AG04450 (cell line): ENCODE measurements around the gene MBD5. TPM values are rescaled to one million over a fixed set of nuclear protein-coding genes. Genes with fewer than 3 reads are reported as not detected.
"Not testable (repeated sequence)": the region's sequence is repeated elsewhere in the genome, so short reads cannot be mapped to it uniquely, and the experiment has no call there.

Experiments used
- CTCF ChIA-PET: fragments of 300-600, 350-600 bp; formaldehyde crosslinking; extraction: SDS; loops from one replicate; lab custom pipeline; 2022; ENCODE audit warnings: antibody characterized with exemption, inconsistent platforms; lab: Charles Lee
- POLR2A ChIA-PET: fragments of 350-600 bp; formaldehyde crosslinking; extraction: SDS; loops from one replicate; lab custom pipeline; 2021; ENCODE audit warnings: antibody characterized with exemption, inconsistent platforms; lab: Yijun Ruan, JAX
- DNase-seq: peaks from one replicate; pipeline ENCODE4 v3.0.0-alpha.2; 2011; ENCODE audit warnings: low read depth, low spot score
- H3K27ac ChIP-seq: one replicate; pipeline ENCODE4 v1.5.1; 2012; ENCODE audit warnings: low read depth, low read length, control low read depth
- H3K27me3 ChIP-seq: one replicate; pipeline ENCODE4 v1.6.0; 2012; ENCODE audit warnings: low read length; ENCODE audit not compliant: control insufficient read depth, insufficient read depth
- H3K4me3 ChIP-seq: 2 replicates; pipeline ENCODE4 v1.5.1; 2011; ENCODE audit warnings: mild to moderate bottlenecking, low read depth, low read length, control low read depth
- H3K9me3 ChIP-seq: 2 replicates; pipeline ENCODE4 v1.5.1; 2012; ENCODE audit warnings: low read length; ENCODE audit not compliant: control insufficient read depth, insufficient read depth
- polyA plus RNA-seq: library from polyadenylated mRNA; depleted of rRNA; stranded (reverse); fragments of >200 nt; gene quantifications from 2 replicates; pipeline ENCODE4 v1.2.3, GENCODE V29; 2011
- TF ChIP-seq, protein P1 (sequence below): IDR thresholded peaks from 2 replicates; pipeline ENCODE4 v1.5.1; 2011; ENCODE audit warnings: low read depth, low read length, control low read depth, inconsistent platforms

Gene MBD5
- polyA plus RNA-seq, 1 experiment: 40.4 TPM

DNA sequence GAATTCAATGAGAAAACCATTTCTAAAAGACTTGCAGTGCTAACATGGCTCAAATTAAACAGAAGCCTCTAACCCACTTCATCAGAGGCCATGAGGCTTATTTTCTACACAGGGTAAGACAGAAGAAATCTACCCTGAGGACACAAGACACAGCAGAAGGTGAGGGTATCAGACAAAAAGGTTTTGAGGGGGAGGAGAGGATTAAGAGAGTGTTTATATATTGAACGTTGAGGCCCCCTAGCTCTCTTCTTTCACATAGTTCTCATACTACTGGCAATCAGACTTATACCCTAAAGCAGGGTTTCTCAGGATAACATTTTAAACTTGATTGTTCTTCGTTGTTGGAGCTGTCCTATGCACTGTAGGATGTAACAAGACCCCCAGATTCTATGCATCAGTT is 21.8 kb upstream of the MBD5 start:
- H3K9me3 ChIP-seq: peaks cover 4% of the 10 kb centered on the region; the same call in 1 of the 2 replicates
- H3K27ac ChIP-seq: no peak overlapping the region
- TF ChIP-seq, protein P1, sequence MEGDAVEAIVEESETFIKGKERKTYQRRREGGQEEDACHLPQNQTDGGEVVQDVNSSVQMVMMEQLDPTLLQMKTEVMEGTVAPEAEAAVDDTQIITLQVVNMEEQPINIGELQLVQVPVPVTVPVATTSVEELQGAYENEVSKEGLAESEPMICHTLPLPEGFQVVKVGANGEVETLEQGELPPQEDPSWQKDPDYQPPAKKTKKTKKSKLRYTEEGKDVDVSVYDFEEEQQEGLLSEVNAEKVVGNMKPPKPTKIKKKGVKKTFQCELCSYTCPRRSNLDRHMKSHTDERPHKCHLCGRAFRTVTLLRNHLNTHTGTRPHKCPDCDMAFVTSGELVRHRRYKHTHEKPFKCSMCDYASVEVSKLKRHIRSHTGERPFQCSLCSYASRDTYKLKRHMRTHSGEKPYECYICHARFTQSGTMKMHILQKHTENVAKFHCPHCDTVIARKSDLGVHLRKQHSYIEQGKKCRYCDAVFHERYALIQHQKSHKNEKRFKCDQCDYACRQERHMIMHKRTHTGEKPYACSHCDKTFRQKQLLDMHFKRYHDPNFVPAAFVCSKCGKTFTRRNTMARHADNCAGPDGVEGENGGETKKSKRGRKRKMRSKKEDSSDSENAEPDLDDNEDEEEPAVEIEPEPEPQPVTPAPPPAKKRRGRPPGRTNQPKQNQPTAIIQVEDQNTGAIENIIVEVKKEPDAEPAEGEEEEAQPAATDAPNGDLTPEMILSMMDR: no peak
- H3K27me3 ChIP-seq: no peaks in the 10 kb centered on the region
- ChIA-PET POLR2A (no interaction called here), CTCF (interaction anchor here (1.3 kb wide), 1 partner anchor 9 kb away, joined by 5 read pairs; no protein-coding TSS in a partner anchor)
- no peak for DNase-seq
- no peak overlapping the region for H3K4me3 ChIP-seq

DNA sequence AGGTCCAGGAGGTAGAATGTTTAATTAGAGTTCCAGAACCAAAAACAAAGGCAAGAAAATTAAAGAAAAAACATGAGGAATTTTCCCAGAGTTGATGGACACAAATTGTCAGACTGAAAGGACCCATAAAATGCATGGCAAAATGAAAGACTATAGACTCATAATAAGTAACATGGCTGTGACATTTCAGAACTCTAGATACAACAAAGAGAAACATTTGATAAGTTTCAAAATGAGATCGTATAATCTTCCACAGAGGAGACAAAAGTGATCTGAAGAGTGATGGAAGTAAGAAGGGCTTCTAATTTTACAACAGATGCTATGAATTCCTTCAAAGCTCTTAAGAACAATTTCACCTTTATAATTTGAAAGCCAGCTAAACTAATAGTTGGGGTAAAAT is 20.8 kb upstream of the MBD5 start:
- no peak for DNase-seq
- ChIA-PET POLR2A (no interaction called here), CTCF (no interaction called here)
- Histone ChIP-seq H3K9me3 (peaks cover 4% of the 10 kb centered on the region; the same call in 1 of the 2 replicates), H3K27ac (no peak overlapping the region), H3K4me3 (no peak overlapping the region), H3K27me3 (no peaks in the 10 kb centered on the region)
- TF ChIP-seq, protein P1: no peak

DNA sequence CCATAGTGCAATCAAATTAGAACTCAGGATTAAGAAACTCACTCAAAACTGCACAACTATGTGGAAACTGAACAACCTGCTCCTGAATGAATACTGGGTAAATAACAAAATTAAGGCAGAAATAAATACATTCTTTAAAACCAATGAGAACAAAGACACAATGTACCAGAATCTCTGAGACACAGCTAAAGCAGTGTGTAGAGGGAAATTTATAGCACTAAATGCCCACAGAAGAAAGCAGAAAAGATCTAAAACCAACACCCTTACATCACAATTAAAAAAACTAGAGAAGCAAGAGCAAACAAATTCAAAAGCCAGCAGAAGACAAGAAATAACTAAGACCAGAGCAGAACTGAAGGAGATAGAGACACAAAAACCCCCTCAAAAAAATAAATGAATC is 18.5 kb upstream of the MBD5 start:
- CTCF ChIA-PET, DNase-seq, H3K27me3 ChIP-seq, H3K27ac ChIP-seq, H3K4me3 ChIP-seq, POLR2A ChIA-PET, H3K9me3 ChIP-seq: not testable (repeated sequence)

DNA sequence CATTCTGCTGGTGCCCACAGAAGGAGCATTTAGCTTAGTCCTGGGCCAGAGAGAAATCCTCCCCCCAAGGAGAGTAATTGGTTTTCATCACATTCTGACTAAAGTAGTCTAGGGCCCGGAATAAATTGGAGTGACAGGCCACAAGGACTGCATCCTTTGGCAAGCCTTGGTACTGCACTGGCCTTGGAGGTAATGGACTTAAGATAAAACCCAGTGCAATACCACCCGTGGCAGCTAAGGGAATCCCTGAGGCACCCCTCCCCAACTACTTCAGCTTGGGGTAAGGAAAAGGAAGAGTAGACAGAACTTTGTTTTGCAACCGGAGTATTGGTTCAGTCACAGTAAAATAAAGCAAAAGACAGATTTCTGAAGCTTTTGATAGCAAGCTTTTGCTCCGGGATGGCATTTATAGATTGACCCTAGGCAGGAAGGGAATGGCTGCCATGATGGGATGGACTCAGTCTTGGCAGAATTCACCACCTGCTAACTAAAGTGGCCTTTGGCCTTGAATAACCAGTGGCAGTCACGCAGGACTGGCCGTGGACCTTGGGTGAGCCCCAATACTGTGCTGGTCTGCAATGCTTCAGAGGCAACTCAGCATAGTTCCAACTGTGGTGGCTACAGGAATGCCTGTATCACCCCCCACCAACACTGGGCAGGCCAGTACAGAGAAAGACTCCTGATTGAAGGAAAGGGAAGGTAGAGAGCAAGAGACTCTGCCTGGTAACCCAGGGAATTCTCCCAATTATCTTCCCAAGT is 14.5 kb upstream of the MBD5 start:
- TF ChIP-seq, protein P1: no peak
- POLR2A ChIA-PET: no interaction called here

GRCh38 chr2:148007219-148007900 is 13.5 kb upstream of the MBD5 start:
- Histone ChIP-seq H3K9me3 (no peaks in the 10 kb centered on the region), H3K27me3 (no peaks in the 10 kb centered on the region), H3K4me3 (no peak overlapping the region), H3K27ac (no peak overlapping the region)
- ChIA-PET POLR2A (no interaction called here), CTCF (no interaction called here)
- TF ChIP-seq, protein P1: no peak
- no peak for DNase-seq

More for the DNA sequence above, 14.5 kb upstream of the MBD5 start:
- no peaks in the 10 kb centered on the region for H3K27me3 ChIP-seq
- CTCF ChIA-PET: interaction anchor here (0.8 kb wide), 1 partner anchor 14 kb away, joined by 8 read pairs; the partner anchor contains the start of genes MBD5 and ORC4
- H3K27ac ChIP-seq: no peak overlapping the region
- DNase-seq: no peak
- H3K4me3 ChIP-seq: no peak overlapping the region
- no peaks in the 10 kb centered on the region for H3K9me3 ChIP-seq

DNA sequence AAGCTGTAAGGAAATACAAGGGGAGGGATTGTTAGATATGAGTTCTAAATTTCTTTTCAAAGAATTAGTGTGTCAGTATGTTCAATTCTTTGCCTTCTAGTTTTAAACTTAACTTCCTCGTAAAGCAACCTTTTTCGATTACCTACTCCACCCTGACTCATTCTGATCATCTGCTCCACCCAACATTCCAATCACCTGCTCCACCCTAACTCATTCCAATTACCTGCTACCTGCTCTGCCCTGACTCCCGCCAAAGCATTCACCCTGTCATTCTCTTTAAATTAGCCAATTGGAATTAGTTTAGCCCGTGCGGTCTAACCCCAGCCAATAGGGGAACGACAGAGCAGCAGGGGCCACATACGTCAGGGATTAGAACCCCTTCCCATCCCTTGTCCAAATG is 12.5 kb upstream of the MBD5 start:
- H3K27ac ChIP-seq, DNase-seq, H3K27me3 ChIP-seq, CTCF ChIA-PET, H3K9me3 ChIP-seq, H3K4me3 ChIP-seq, POLR2A ChIA-PET: not testable (repeated sequence)
